GM23338 (cell line): ENCODE measurements around the gene CYP46A1. TPM values are rescaled to one million over a fixed set of nuclear protein-coding genes. Genes with fewer than 3 reads are reported as not detected.

Source experiments
- ATAC-seq: fragments of 200-7000 bp; cut with Tn5 transposase; 3 replicates; pipeline ENCODE4 v1.9.1; 2020
- DNase-seq: peaks from one replicate; pipeline ENCODE4 v3.0.0-alpha.2; 2015; ENCODE audit warnings: low spot score
- H2AFZ ChIP-seq: fragments of 200-600 bp; sonication (generic); 2 replicates; pipeline ENCODE4 v1.8.0; 2016; ENCODE audit warnings: antibody characterized with exemption, mild to moderate bottlenecking, moderate library complexity
- H3F3A ChIP-seq: fragments of 200-600 bp; sonication (generic); replicated peaks from 2 replicates; pipeline ENCODE4 v1.8.0; 2017; ENCODE audit warnings: antibody characterized with exemption, mixed run types, low read depth
- H3K27ac ChIP-seq: fragments of 200-600 bp; sonication (generic); 2 replicates; pipeline ENCODE4 v1.6.1; 2016; ENCODE audit warnings: low read depth
- H3K27me3 ChIP-seq: fragments of 200-600 bp; sonication (generic); 2 replicates; pipeline ENCODE4 v1.8.0; 2016; ENCODE audit warnings: mild to moderate bottlenecking, mixed run types, moderate library complexity; ENCODE audit not compliant: insufficient read depth
- H3K36me3 ChIP-seq: fragments of 200-600 bp; sonication (generic); 2 replicates; pipeline ENCODE4 v1.8.0; 2016; ENCODE audit warnings: mild to moderate bottlenecking; ENCODE audit not compliant: insufficient read depth
- H3K4me1 ChIP-seq: fragments of 200-600 bp; sonication (generic); 2 replicates; pipeline ENCODE4 v1.8.0; 2016; ENCODE audit warnings: mild to moderate bottlenecking, moderate library complexity; ENCODE audit not compliant: insufficient read depth
- H3K4me2 ChIP-seq: fragments of 200-600 bp; sonication (generic); 2 replicates; pipeline ENCODE4 v1.7.1; 2017; ENCODE audit warnings: mixed run types
- H3K4me3 ChIP-seq: fragments of 200-600 bp; sonication (generic); 2 replicates; pipeline ENCODE4 v1.6.1; 2016; ENCODE audit warnings: mixed run types
- H3K79me2 ChIP-seq: fragments of 200-600 bp; sonication (generic); replicated peaks from 2 replicates; pipeline ENCODE4 v1.8.0; 2017; ENCODE audit warnings: mild to moderate bottlenecking; ENCODE audit not compliant: insufficient read depth
- H3K9me2 ChIP-seq: fragments of 200-600 bp; sonication (generic); 2 replicates; pipeline ENCODE4 v1.8.0; 2017; ENCODE audit not compliant: insufficient read depth
- H4K20me1 ChIP-seq: fragments of 200-600 bp; sonication (generic); replicated peaks from 2 replicates; pipeline ENCODE4 v1.8.0; 2017; ENCODE audit warnings: mild to moderate bottlenecking; ENCODE audit not compliant: insufficient read depth
- H3K27ac Mint-ChIP-seq: 2 replicates; pipeline ENCODE4 v1.8.0; 2020; ENCODE audit warnings: inconsistent platforms, mild to moderate bottlenecking, moderate library complexity, mixed read lengths
- H3K27me3 Mint-ChIP-seq: 3 replicates; pipeline ENCODE4 v1.8.0; 2022; ENCODE audit warnings: low read depth, mild to moderate bottlenecking, moderate library complexity, mixed read lengths, inconsistent platforms; ENCODE audit not compliant: insufficient read depth, poor library complexity
- H3K36me3 Mint-ChIP-seq: 3 replicates; pipeline ENCODE4 v1.8.0; 2021; ENCODE audit warnings: low read depth, mild to moderate bottlenecking, inconsistent platforms, moderate library complexity, mixed read lengths
- H3K4me1 Mint-ChIP-seq: 3 replicates; pipeline ENCODE4 v1.8.0; 2020; ENCODE audit warnings: mild to moderate bottlenecking, inconsistent platforms, mixed read lengths
- H3K4me3 Mint-ChIP-seq: 3 replicates; pipeline ENCODE4 v1.8.0; 2021; ENCODE audit warnings: moderate library complexity, mild to moderate bottlenecking, inconsistent platforms, mixed read lengths
- H3K9me3 Mint-ChIP-seq: 3 replicates; pipeline ENCODE4 v1.8.0; 2020; ENCODE audit warnings: moderate library complexity, mild to moderate bottlenecking, inconsistent platforms, mixed read lengths
- CREB1 ChIP-seq: fragments of 250-450 bp; sonication (Bioruptor Pico); IDR thresholded peaks from 2 replicates; pipeline ENCODE4 v1.5.0; 2020; ENCODE audit warnings: low read depth, mild to moderate bottlenecking, moderate library complexity
- EZH2 ChIP-seq: fragments of 200-600 bp; sonication (generic); IDR thresholded peaks from one replicate; pipeline ENCODE4 v1.8.0; 2017; ENCODE audit warnings: antibody characterized with exemption, mild to moderate bottlenecking, low read depth; ENCODE audit not compliant: unreplicated experiment
- EZH2phosphoT487 ChIP-seq: fragments of 200-600 bp; sonication (generic); IDR thresholded peaks from one replicate; pipeline ENCODE4 v1.8.1; 2018; ENCODE audit warnings: antibody characterized with exemption; ENCODE audit not compliant: unreplicated experiment
- JUNB ChIP-seq: IDR thresholded peaks from one replicate; pipeline ENCODE4 v1.6.1; 2016; ENCODE audit warnings: antibody characterized with exemption; ENCODE audit not compliant: unreplicated experiment
- NANOG ChIP-seq: IDR thresholded peaks from 2 replicates; pipeline ENCODE4 v1.6.1; 2016; ENCODE audit warnings: antibody characterized with exemption, borderline replicate concordance
- POLR2AphosphoS5 ChIP-seq: IDR thresholded peaks from 2 replicates; pipeline ENCODE4 v1.6.1; 2016; ENCODE audit warnings: antibody characterized with exemption, low read depth
- STAT1 ChIP-seq: IDR thresholded peaks from one replicate; pipeline ENCODE4 v1.6.1; 2016; ENCODE audit warnings: antibody characterized with exemption; ENCODE audit not compliant: unreplicated experiment
- ZNF114 ChIP-seq: fragments of 250-450 bp; sonication (Bioruptor Pico); IDR thresholded peaks from 2 replicates; pipeline ENCODE4 v1.5.0; 2020; ENCODE audit warnings: mild to moderate bottlenecking, moderate library complexity
- ZNF331 ChIP-seq: fragments of 250-450 bp; sonication (Bioruptor Pico); IDR thresholded peaks from 2 replicates; pipeline ENCODE4 v1.5.0; 2020; ENCODE audit warnings: low read depth, mild to moderate bottlenecking, moderate library complexity
- polyA plus RNA-seq: library from polyadenylated mRNA; unstranded; fragments of >200 nt; fragmentation: Nextera tagmentation; extraction: Ambion mirVana; gene quantifications from 2 replicates; pipeline ENCODE4 v1.2.1, GENCODE V29; 2016
- total RNA-seq: library from RNA; depleted of rRNA; stranded (reverse); fragments of >200 nt; shearing (Covaris generic); gene quantifications from 2 replicates; pipeline ENCODE4 v1.2.3, GENCODE V29; 2014
- TF ChIP-seq, protein P1 (sequence below): fragments of 250-450 bp; sonication (Bioruptor Pico); IDR thresholded peaks from 2 replicates; pipeline ENCODE4 v1.5.0; 2020; ENCODE audit warnings: mild to moderate bottlenecking, moderate library complexity
- TF ChIP-seq, protein P2 (sequence below), 2 experiments: fragments of 200-600 bp in 1 of 2; sonication (generic) in 1 of 2; conservative IDR thresholded peaks; 2 replicates each; pipeline versions ENCODE4 v1.5.1 to v1.6.1; 2016 to 2017; ENCODE audit warnings: antibody characterized with exemption in 2 of 2, low read depth in 2 of 2, mild to moderate bottlenecking in 2 of 2, moderate library complexity in 1 of 2
- TF ChIP-seq, protein P3 (sequence below): IDR thresholded peaks from one replicate; pipeline ENCODE4 v1.6.1; 2018; ENCODE audit warnings: antibody characterized with exemption; ENCODE audit not compliant: unreplicated experiment
- TF ChIP-seq, protein P4 (sequence below): IDR thresholded peaks from 2 replicates; pipeline ENCODE4 v1.6.1; 2016; ENCODE audit warnings: antibody characterized with exemption

CYP46A1 gene
- total and polyA plus RNA-seq, 2 experiments from 2014 or later: 0.59 to 0.66 TPM

DNA sequence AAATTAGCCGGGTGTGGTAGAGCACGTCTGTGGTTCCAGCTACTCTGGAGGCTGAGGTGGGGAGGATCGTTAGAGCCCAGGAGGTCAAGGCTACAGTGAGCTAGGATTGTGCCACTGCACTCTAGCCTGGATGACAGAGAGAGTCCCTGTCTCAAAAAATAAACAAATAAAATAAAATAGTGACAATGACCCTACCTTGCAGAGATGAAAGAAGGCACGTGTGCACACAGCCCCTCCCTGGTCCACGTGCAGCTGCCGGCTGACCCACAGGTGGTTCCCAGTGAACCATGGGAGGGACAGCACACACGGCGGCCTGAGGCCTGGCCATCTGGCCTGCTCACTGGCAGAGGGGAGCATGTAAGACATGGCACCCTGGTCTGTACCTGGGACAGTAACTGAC, 34.5 kb upstream of the CYP46A1 start:
- ATAC-seq: no peak
- H3K4me1 Mint-ChIP-seq: peaks cover 3% of the 10 kb centered on the region; the same call in 2 of the 3 replicates
- H4K20me1 ChIP-seq: no peaks in the 10 kb centered on the region

More for the DNA sequence above, 34.5 kb upstream of the CYP46A1 start:
- Histone ChIP-seq H3K27ac (no peak overlapping the region), H3K27me3 (peaks cover 15% of the 10 kb centered on the region), H3F3A (no peaks in the 10 kb centered on the region), H2AFZ (no peak overlapping the region), H3K9me2 (no peaks in the 10 kb centered on the region), H3K4me2 (no peak overlapping the region), H3K36me3 (no peaks in the 10 kb centered on the region), H3K79me2 (no peaks in the 10 kb centered on the region), H3K4me3 (no peak overlapping the region), H3K4me1 (peaks cover 3% of the 10 kb centered on the region; the same call in 1 of the 2 replicates)
- no peak for DNase-seq
- no peak for TF ChIP-seq STAT1
- TF ChIP-seq, protein P1, sequence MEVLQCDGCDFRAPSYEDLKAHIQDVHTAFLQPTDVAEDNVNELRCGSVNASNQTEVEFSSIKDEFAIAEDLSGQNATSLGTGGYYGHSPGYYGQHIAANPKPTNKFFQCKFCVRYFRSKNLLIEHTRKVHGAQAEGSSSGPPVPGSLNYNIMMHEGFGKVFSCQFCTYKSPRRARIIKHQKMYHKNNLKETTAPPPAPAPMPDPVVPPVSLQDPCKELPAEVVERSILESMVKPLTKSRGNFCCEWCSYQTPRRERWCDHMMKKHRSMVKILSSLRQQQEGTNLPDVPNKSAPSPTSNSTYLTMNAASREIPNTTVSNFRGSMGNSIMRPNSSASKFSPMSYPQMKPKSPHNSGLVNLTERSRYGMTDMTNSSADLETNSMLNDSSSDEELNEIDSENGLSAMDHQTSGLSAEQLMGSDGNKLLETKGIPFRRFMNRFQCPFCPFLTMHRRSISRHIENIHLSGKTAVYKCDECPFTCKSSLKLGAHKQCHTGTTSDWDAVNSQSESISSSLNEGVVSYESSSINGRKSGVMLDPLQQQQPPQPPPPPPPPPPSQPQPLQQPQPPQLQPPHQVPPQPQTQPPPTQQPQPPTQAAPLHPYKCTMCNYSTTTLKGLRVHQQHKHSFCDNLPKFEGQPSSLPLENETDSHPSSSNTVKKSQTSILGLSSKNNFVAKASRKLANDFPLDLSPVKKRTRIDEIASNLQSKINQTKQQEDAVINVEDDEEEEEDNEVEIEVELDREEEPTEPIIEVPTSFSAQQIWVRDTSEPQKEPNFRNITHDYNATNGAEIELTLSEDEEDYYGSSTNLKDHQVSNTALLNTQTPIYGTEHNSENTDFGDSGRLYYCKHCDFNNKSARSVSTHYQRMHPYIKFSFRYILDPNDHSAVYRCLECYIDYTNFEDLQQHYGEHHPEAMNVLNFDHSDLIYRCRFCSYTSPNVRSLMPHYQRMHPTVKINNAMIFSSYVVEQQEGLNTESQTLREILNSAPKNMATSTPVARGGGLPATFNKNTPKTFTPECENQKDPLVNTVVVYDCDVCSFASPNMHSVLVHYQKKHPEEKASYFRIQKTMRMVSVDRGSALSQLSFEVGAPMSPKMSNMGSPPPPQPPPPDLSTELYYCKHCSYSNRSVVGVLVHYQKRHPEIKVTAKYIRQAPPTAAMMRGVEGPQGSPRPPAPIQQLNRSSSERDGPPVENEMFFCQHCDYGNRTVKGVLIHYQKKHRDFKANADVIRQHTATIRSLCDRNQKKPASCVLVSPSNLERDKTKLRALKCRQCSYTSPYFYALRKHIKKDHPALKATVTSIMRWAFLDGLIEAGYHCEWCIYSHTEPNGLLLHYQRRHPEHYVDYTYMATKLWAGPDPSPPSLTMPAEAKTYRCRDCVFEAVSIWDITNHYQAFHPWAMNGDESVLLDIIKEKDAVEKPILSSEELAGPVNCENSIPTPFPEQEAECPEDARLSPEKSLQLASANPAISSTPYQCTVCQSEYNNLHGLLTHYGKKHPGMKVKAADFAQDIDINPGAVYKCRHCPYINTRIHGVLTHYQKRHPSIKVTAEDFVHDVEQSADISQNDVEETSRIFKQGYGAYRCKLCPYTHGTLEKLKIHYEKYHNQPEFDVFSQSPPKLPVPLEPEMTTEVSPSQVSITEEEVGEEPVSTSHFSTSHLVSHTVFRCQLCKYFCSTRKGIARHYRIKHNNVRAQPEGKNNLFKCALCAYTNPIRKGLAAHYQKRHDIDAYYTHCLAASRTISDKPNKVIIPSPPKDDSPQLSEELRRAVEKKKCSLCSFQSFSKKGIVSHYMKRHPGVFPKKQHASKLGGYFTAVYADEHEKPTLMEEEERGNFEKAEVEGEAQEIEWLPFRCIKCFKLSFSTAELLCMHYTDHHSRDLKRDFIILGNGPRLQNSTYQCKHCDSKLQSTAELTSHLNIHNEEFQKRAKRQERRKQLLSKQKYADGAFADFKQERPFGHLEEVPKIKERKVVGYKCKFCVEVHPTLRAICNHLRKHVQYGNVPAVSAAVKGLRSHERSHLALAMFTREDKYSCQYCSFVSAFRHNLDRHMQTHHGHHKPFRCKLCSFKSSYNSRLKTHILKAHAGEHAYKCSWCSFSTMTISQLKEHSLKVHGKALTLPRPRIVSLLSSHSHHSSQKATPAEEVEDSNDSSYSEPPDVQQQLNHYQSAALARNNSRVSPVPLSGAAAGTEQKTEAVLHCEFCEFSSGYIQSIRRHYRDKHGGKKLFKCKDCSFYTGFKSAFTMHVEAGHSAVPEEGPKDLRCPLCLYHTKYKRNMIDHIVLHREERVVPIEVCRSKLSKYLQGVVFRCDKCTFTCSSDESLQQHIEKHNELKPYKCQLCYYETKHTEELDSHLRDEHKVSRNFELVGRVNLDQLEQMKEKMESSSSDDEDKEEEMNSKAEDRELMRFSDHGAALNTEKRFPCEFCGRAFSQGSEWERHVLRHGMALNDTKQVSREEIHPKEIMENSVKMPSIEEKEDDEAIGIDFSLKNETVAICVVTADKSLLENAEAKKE (CRISPR knock-in tag): no peak
- no peak for TF ChIP-seq CREB1 (CRISPR knock-in tag)
- TF ChIP-seq ZNF114: no peak
- TF ChIP-seq EZH2phosphoT487: no peak
- TF ChIP-seq, protein P2, sequence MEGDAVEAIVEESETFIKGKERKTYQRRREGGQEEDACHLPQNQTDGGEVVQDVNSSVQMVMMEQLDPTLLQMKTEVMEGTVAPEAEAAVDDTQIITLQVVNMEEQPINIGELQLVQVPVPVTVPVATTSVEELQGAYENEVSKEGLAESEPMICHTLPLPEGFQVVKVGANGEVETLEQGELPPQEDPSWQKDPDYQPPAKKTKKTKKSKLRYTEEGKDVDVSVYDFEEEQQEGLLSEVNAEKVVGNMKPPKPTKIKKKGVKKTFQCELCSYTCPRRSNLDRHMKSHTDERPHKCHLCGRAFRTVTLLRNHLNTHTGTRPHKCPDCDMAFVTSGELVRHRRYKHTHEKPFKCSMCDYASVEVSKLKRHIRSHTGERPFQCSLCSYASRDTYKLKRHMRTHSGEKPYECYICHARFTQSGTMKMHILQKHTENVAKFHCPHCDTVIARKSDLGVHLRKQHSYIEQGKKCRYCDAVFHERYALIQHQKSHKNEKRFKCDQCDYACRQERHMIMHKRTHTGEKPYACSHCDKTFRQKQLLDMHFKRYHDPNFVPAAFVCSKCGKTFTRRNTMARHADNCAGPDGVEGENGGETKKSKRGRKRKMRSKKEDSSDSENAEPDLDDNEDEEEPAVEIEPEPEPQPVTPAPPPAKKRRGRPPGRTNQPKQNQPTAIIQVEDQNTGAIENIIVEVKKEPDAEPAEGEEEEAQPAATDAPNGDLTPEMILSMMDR (conservative IDR thresholded peaks at IDR 0.05; ENCODE audit: low read depth in 2 of 2): no peak
- TF ChIP-seq ZNF331 (CRISPR knock-in tag): no peak
- TF ChIP-seq EZH2: no peak
- TF ChIP-seq NANOG: no peak
- no peak for TF ChIP-seq JUNB
- TF ChIP-seq, protein P3, sequence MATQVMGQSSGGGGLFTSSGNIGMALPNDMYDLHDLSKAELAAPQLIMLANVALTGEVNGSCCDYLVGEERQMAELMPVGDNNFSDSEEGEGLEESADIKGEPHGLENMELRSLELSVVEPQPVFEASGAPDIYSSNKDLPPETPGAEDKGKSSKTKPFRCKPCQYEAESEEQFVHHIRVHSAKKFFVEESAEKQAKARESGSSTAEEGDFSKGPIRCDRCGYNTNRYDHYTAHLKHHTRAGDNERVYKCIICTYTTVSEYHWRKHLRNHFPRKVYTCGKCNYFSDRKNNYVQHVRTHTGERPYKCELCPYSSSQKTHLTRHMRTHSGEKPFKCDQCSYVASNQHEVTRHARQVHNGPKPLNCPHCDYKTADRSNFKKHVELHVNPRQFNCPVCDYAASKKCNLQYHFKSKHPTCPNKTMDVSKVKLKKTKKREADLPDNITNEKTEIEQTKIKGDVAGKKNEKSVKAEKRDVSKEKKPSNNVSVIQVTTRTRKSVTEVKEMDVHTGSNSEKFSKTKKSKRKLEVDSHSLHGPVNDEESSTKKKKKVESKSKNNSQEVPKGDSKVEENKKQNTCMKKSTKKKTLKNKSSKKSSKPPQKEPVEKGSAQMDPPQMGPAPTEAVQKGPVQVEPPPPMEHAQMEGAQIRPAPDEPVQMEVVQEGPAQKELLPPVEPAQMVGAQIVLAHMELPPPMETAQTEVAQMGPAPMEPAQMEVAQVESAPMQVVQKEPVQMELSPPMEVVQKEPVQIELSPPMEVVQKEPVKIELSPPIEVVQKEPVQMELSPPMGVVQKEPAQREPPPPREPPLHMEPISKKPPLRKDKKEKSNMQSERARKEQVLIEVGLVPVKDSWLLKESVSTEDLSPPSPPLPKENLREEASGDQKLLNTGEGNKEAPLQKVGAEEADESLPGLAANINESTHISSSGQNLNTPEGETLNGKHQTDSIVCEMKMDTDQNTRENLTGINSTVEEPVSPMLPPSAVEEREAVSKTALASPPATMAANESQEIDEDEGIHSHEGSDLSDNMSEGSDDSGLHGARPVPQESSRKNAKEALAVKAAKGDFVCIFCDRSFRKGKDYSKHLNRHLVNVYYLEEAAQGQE: no peak
- TF ChIP-seq, protein P4, sequence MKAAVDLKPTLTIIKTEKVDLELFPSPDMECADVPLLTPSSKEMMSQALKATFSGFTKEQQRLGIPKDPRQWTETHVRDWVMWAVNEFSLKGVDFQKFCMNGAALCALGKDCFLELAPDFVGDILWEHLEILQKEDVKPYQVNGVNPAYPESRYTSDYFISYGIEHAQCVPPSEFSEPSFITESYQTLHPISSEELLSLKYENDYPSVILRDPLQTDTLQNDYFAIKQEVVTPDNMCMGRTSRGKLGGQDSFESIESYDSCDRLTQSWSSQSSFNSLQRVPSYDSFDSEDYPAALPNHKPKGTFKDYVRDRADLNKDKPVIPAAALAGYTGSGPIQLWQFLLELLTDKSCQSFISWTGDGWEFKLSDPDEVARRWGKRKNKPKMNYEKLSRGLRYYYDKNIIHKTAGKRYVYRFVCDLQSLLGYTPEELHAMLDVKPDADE: no peak
- no peak for TF ChIP-seq POLR2AphosphoS5
- no peaks in the 10 kb centered on the region for H3K9me3 Mint-ChIP-seq
- H3K36me3 Mint-ChIP-seq: no peaks in the 10 kb centered on the region
- peaks cover 24% of the 10 kb centered on the region for H3K27me3 Mint-ChIP-seq
- H3K27ac Mint-ChIP-seq: no peak overlapping the region
- no peak overlapping the region for H3K4me3 Mint-ChIP-seq
